Measurements from ENCODE around the gene TNFAIP8L1. TPM values are rescaled to one million over a fixed set of nuclear protein-coding genes. Genes with fewer than 3 reads are reported as not detected.

Gene TNFAIP8L1
- total RNA-seq, 4 donors from 2014 or later = 1.5 to 7.0 (median 2.1) TPM

GRCh38 chr19:4633140-4633967 is 6.0 kb upstream of the TNFAIP8L1 start:
- no peak for TF ChIP-seq CTCF (IDR thresholded peaks at IDR 0.05; ENCODE audit: low read depth)

GRCh38 chr19:4635754-4636116 is 3.6 kb upstream of the TNFAIP8L1 start:
- no peak for TF ChIP-seq CTCF (IDR thresholded peaks at IDR 0.05; ENCODE audit: low read depth)

- TF ChIP-seq CTCF (IDR thresholded peaks at IDR 0.05; ENCODE audit: low read depth) = no peak
These were observed 3.1 kb upstream of the TNFAIP8L1 start for GRCh38 chr19:4636151-4636717.

GRCh38 chr19:4636761-4637160 is 2.6 kb upstream of the TNFAIP8L1 start:
- TF ChIP-seq CTCF (IDR thresholded peaks at IDR 0.05; ENCODE audit: low read depth) = no peak

GRCh38 chr19:4638317-4638716 is 999 bp upstream of the TNFAIP8L1 start:
- TF ChIP-seq CTCF (IDR thresholded peaks at IDR 0.05; ENCODE audit: low read depth) = no peak

- no peak for TF ChIP-seq CTCF (IDR thresholded peaks at IDR 0.05; ENCODE audit: low read depth)
These were observed 373 bp downstream of the TNFAIP8L1 start for GRCh38 chr19:4639531-4640246.

Data from subcutaneous adipose tissue (tissue), 4 donors.